Stimulated activated CD4-positive, alpha-beta T cell treated with anti-CD3 and anti-CD28 coated beads, TNF-alpha, amount 100 ng/mL, for 48 hours (primary cell): ENCODE measurements around the gene PJA2.
"Not testable (repeated sequence)": the region's sequence is repeated elsewhere in the genome, so short reads cannot be mapped to it uniquely, and the experiment has no call there.

Experiments used
- DNase-seq, 3 donors: peaks; one replicate each; pipeline ENCODE4 v3.0.0-alpha.2; 2020; ENCODE audit warnings: low read depth in 3 of 3

Gene PJA2

GRCh38 chr5:109409844-109410388 lies at the start of gene PJA2:
Gene PJA2 (minus strand): TSS chr5:109409974. CDS start chr5:109383433, 26,541 bp downstream.
- DNase-seq = peak; percentile 91 to 95 (median 95)

- DNase-seq = peak in 1 of 3 donors; percentile 12
These were observed 45.9 kb upstream of the PJA2 start for GRCh38 chr5:109455598-109456096.

DNA sequence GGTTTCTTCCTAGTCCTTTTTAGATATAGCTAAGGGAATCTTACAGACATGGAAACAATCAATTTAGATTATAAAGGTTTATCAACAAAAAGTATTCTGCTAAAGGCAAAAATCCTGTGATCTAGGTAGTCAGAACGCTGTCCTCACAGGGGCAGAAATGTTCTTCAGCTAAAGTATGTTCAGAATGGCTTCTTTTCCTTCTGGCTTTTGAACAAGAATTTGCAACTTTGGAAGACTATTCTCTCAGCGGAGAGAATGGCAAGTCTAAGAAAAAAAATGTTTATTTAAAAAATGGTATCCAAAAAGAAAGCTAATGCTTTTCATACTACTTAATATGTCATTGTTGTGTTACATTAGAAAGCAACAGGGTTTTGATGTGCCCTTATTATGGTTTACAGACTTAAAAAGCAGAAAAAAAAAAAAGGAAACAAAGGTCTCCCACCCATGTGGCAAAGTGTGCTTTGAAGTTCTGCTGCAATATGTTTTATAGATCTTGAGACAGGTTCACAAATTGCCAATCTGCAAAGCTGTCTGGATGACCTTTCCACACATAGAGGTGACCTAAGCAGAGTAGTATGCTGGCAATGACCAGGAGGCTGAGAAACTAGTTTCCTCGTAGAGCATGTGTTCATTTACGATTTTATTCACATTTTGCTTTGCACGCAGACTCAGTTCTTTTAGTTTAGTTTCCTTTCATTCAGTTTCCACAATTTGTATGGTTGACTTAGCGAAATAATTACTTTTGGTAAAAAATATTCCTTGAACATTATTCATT lies 45.1 kb upstream of the PJA2 start:
- DNase-seq = no peak

DNA sequence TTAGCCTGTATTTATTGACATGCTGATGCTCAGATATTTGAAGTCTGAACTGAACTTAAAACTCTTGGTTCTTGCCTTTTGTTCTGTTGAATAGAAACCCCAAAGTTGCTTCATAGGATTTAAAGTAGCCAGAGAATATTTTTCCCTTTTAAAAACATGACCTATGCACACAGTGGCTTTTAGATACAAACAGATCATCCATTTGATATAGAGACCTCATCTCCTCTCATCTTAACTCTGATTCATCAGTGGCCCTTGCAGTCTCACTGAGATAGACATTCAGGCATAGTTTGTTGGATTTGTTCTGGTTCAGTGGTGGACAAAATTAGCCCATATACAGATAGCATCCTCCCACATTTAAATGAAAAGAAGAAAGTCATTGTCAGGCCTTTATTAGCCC lies 43.5 kb upstream of the PJA2 start:
- DNase-seq = no peak

DNA sequence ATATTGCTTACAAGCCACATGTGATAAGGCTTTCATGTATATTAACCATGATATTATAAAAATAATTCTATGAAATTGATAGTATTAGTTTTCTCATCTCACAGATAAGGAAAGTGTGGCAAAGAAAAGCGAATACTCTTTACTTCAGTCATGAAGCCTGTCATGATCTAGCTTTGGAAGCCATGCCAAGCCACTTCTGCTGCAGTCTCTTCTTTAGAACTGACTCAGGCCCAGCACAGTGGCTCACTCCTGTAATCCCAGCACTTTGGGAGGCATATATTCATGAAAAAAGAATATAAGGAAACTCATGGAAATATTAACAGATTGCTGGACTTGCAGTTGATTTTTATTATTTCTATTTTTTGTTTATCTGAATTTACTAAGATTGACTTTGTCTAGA lies 42.9 kb upstream of the PJA2 start:
- DNase-seq = no peak

DNA sequence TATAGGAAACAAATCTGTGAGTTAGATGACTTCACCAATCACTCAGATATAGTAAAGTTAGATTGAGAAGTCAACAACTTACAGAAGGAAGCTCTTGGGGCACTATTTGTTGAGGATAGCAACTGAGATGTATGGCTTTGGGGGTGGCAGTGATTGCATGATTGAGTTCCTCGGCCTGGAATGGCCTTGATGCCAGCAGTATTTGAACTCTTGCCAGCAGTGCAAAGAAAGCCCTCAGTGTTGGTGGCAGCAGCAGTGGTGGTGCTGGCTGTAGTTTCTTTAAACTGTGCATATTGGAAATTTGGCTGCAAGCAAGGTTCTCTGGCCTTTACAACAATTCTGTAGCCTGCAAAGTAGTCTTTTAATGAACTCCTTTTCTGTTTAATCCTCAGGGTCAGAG lies 41.4 kb upstream of the PJA2 start:
- DNase-seq = no peak

DNA sequence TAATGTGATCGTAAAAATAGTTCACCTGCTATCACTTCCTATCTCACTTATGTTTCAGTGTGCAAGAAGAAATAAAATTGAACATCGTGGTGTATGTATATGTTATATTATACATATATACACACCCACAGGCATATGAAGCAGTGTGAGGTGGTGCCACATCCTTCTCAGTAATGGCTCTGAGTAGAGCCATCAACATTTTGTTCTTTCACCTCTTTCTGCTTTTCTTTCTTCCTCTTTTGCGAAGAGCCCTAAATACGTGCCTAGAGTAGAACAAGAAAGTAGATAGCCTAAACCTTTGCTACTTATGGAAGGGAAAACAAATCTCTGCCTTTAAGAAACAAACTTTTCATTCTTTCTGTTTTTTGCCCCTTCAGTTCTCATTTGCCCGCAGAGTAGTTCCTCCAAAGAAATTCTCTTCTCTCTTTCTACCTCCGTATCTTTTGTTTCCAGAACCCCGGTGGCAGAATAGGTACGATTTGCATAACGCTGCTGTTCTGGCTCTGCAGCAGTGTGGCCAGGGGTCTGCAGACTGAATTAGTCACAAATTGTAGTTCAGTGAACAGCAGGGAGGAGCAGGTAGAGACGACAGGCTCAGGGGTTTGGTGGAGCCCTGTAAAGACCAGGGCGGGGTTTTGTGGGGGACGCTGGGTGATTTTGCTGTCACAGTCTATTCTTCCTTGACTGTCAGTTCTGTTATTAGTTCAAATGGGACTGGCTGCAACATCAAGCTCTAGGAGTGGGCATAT lies 40.5 kb upstream of the PJA2 start:
- no peak for DNase-seq

- no peak for DNase-seq
These were observed 39.1 kb upstream of the PJA2 start for GRCh38 chr5:109448838-109449237.

- DNase-seq = no peak
These were observed 29.8 kb upstream of the PJA2 start for GRCh38 chr5:109439590-109439989.

DNA sequence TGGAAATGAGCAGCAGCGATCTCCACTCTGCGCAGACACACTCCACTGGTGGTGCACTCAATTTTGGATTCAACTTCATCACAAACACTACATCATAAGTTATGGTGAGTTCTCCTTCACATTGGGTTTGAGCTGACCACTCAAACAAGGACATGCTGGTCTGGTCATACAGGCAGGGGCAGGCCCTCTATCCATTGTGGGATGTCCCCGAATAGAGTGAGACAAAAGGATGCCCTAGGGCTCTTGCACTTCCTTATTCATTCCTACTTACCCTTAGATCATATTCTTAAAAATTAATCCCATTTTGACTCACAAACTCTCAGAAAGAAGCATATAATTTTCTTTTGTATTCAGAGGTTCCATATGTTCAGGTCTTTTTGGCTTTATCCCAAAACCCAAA lies 16.3 kb upstream of the PJA2 start:
- DNase-seq = no peak

GRCh38 chr5:109425521-109425920 lies 15.7 kb upstream of the PJA2 start:
- DNase-seq = not testable (repeated sequence)

GRCh38 chr5:109421956-109422355 lies 12.2 kb upstream of the PJA2 start:
- DNase-seq = no peak

DNA sequence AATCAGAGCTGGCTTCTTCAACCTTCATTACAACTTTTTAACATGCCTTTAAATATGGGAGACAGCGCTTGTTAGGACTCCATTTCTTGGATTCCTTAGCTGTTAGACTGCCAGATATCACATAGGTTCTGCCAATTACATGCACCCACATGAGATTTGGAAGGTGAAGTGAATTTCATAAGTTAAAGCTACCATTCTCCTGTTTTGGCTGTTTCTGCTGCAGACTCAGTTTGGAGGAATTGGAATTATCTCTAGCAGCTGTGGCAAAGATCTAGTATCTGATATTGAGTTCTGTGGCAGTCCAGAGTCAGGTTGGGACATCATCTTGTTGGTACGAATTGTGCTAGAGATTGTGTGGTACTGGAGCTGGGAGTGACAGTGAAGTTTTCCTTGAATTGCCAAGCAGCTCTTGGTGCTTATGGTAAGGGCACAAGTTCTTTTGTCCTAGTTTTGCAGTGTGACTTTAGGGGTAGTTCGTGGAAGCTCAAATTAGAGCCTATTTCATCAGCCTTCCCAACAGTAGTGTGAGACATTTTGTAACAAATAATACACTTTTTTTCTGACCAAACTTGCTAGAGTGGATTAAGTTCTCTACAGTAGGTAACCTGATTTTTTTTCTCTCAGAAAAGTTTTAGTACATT lies 9.1 kb upstream of the PJA2 start:
- no peak for DNase-seq

DNA sequence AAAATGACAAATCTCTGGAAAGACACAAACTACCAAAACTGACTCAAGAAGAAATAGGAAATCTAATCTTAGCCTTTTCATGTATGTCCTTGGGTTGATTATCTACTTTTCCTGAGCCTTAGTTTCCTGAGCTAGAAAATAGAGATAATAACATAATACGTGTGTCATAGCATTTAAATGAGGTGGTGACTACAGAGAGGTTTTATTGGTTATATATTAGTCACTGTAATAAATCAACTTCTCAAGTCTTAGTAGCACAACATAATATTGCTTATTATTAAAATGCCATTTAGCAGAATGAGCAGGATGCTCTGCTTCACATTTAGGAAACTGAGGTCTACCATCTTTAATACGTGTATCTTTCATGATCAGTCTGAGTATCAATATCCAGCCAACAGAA lies 7.1 kb upstream of the PJA2 start:
- no peak for DNase-seq

DNA sequence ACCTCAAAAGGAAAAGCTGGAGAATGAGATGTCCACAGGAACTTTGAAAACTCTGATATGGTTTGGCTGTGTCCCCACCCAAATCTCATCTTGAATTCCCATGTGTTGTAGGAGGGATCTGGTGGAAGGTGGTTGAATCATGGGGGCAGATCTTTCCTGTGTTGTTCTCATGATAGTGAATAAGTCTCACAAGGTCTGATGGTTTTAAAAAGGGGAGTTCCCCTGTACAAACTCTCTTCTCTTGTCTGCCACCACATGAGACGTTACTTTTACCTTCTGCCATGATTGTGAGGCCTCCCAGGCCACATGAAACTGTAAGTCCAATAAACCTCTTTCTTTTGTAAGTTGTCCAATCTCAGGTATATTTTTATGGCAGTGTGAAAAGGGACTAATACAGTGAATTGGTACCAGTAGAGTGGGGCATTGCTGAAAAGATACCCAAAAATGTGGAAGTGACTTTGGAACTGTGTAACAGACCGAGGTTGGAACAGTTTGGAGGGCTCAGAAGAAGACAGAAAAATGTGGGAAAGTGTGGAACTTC lies 4.2 kb upstream of the PJA2 start:
- not testable (repeated sequence) for DNase-seq

DNA sequence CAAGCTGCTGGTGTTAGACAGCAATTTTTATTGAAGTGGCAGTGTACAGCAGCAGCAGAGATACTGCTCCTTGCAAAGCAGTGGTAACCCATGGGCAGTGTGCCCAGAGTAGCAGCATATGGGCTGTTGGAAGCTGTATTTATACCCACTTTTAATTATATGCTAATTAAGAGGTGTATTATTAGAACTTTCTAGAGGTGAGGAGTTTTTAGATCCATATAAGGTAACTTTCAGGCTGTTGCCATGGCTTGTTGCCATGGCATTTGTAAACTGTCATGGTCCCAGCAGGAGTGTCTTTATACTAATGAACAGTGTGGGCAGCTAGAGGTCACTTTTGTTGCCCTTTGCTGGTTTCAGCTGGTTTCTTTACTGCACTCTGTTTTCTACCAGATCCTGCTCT lies 3.7 kb upstream of the PJA2 start:
- DNase-seq = no peak

DNA sequence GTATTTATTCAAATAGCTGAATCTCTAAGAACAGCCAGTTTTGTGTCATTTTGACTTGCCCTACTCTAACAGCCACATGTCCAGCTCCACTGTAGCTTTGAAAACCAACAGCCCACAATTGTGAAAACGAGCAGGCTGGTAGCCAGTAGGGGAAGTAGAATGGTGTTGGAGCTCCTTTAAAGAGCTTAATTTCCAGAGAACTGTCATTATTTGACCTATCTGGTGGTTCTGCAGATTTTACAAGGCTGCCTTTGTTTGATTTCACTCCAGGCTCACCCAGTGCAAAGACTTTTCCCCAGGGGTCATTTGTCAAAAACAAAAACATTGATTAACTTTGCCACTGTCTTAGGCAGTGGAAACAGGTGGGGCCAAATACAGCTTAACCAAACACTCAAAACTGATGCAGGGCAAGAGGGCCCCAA lies 3.2 kb upstream of the PJA2 start:
- no peak for DNase-seq

DNA sequence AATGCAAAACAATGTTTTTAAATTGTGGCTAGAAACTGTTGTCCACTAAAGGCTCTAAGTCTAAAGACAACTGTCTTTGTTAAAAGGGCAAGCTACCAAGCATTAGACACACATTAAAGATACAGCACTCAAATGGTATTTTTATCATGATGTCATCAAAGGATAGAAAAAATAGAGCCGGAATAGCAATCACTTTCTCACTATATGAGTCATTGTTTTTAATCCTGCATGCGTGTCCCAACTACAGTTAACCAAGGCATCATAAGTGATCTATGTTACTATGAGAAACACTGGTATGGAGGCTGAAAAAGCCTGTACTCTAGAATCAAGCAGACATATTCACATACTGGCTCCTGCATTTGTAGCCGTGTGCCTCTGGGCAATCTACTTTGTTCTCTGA lies 1.9 kb upstream of the PJA2 start:
- DNase-seq = no peak

DNA sequence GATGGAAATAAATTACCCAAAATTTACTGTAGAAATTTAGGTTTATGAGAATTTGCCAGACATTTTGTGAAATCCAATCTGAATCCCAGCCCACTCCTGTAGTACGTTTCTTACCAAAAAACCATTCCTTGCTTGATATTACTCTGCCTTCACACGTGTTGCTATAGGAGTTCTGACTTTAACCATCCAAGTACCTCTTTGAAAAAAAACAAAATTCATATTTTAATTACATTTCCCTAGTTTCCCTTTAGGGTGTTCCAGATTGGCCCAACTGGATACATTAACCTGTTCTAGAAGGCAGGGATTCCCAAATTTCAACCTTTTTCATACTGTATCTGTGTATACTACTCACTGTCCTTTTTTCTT lies 1.4 kb upstream of the PJA2 start:
- DNase-seq = no peak

- DNase-seq = no peak
These were observed 795 bp upstream of the PJA2 start for GRCh38 chr5:109410389-109411148.
